ENCODE measurements around the gene HS1BP3.

HS1BP3 gene

GRCh38 chr2:20650877-20651730 is at the start of gene HS1BP3:
Gene HS1BP3, minus strand, starts transcription at chr2:20651098. Its CDS starts 35 bp downstream, at chr2:20651063.
- H3K4me1 ChIP-seq (ENCODE audit: control insufficient read depth in 1 of 2, insufficient read depth in 2 of 2, low read length in 2 of 2), result peaks cover 26 to 28% of the 10 kb centered on the region in 2 donors
- H3K9ac ChIP-seq (ENCODE audit: low read depth in 1 of 2, low read length in 2 of 2), result peak within 1 kb of the TSS; percentile 88 to 98

DNA sequence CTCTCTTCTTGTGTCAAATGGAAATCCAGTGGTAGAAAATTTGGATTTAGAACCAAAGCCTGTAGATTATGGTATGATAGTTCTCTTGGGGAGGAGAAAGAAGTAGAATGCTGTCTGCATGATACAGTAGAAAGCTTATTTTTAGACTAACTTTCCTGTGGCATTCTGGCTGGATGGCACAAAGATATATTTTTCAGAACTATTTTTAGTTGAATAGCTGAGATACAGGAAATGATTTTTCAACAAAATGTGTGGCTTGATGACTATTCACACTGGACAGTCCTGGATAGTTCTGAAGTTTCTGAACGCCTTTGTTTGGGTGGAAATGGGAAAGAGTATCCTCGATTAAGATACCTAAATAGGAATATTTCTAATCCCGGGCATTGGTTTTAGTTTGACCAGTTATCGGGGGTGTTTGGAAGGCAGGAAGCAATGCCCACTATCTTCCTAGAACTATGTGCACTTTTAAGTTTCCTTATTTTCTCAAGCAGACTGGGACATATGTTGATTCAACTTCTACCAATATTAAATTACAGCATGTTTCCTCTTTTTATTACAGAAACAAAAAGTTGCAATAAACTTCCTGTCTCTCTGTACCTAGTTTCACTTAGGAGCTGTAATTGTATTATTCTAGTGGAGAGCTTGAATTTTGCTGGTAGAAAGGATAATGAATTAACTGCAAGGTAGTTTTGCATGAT is 48.2 kb upstream of the HS1BP3 start:
- H3K4me1 ChIP-seq (ENCODE audit: control insufficient read depth in 1 of 2, insufficient read depth in 2 of 2, low read length in 2 of 2), result no peaks in the 10 kb centered on the region
- no peak overlapping the region for H3K27ac ChIP-seq (ENCODE audit: low read depth, low read length)
- H3K27me3 ChIP-seq (ENCODE audit: control insufficient read depth in 1 of 2, insufficient read depth in 2 of 2, low read length in 2 of 2), result no peaks in the 10 kb centered on the region
- peaks cover 0 to 10% of the 10 kb centered on the region in 2 donors for H3K36me3 ChIP-seq (ENCODE audit: control insufficient read depth in 1 of 2, insufficient read depth in 2 of 2, low read length in 2 of 2)
- H3K4me3 ChIP-seq (ENCODE audit: low read depth in 1 of 2, low read length in 2 of 2), result no peak overlapping the region
- no peak overlapping the region for H3K9ac ChIP-seq (ENCODE audit: low read depth in 1 of 2, low read length in 2 of 2)
- no peaks in the 10 kb centered on the region for H3K9me3 ChIP-seq (ENCODE audit: control insufficient read depth in 1 of 2, low read length in 2 of 2)

More at GRCh38 chr2:20650877-20651730, at the start of gene HS1BP3:
- Histone ChIP-seq H3K36me3 (ENCODE audit: control insufficient read depth in 1 of 2, insufficient read depth in 2 of 2, low read length in 2 of 2) (peaks cover 0 to 8% of the 10 kb centered on the region in 2 donors), H3K27me3 (ENCODE audit: control insufficient read depth in 1 of 2, insufficient read depth in 2 of 2, low read length in 2 of 2) (no peaks in the 10 kb centered on the region), H3K4me3 (ENCODE audit: low read depth in 1 of 2, low read length in 2 of 2) (peak within 1 kb of the TSS; percentile 89 to 93), H3K27ac (ENCODE audit: low read depth, low read length) (peak within 1 kb of the TSS; percentile 71), H3K9me3 (ENCODE audit: control insufficient read depth in 1 of 2, low read length in 2 of 2) (no peaks in the 10 kb centered on the region)

GRCh38 chr2:20697322-20697934 is 46.5 kb upstream of the HS1BP3 start:
- Histone ChIP-seq H3K27ac (ENCODE audit: low read depth, low read length) (no peak overlapping the region), H3K4me3 (ENCODE audit: low read depth in 1 of 2, low read length in 2 of 2) (no peak overlapping the region), H3K9ac (ENCODE audit: low read depth in 1 of 2, low read length in 2 of 2) (no peak overlapping the region), H3K4me1 (ENCODE audit: control insufficient read depth in 1 of 2, insufficient read depth in 2 of 2, low read length in 2 of 2) (no peaks in the 10 kb centered on the region), H3K9me3 (ENCODE audit: control insufficient read depth in 1 of 2, low read length in 2 of 2) (no peaks in the 10 kb centered on the region), H3K27me3 (ENCODE audit: control insufficient read depth in 1 of 2, insufficient read depth in 2 of 2, low read length in 2 of 2) (no peaks in the 10 kb centered on the region), H3K36me3 (ENCODE audit: control insufficient read depth in 1 of 2, insufficient read depth in 2 of 2, low read length in 2 of 2) (peaks cover 0 to 12% of the 10 kb centered on the region in 2 donors)

DNA sequence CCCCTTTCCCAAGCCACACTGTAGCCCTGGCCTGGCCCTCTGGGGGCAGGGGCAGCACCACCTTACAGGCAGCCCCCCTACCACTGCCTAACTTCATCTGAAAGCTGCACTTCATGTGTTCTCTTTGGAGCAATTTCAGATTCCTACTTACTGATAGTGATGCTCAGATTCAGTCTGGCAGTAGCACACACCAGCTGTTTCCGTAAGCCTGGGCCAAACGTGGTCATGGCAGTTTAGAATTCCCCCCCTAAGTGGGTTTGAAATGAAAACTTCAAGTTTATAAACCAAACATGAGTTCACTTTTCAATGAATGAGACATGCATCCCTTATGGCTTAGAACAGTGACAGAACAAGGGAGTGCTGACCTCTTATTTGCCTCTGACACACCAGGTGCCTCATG is 45.5 kb upstream of the HS1BP3 start:
- Histone ChIP-seq H3K4me3 (ENCODE audit: low read depth in 1 of 2, low read length in 2 of 2) (no peak overlapping the region), H3K9ac (ENCODE audit: low read depth in 1 of 2, low read length in 2 of 2) (no peak overlapping the region), H3K4me1 (ENCODE audit: control insufficient read depth in 1 of 2, insufficient read depth in 2 of 2, low read length in 2 of 2) (no peaks in the 10 kb centered on the region), H3K27ac (ENCODE audit: low read depth, low read length) (no peak overlapping the region), H3K36me3 (ENCODE audit: control insufficient read depth in 1 of 2, insufficient read depth in 2 of 2, low read length in 2 of 2) (peaks cover 0 to 12% of the 10 kb centered on the region in 2 donors), H3K27me3 (ENCODE audit: control insufficient read depth in 1 of 2, insufficient read depth in 2 of 2, low read length in 2 of 2) (no peaks in the 10 kb centered on the region), H3K9me3 (ENCODE audit: control insufficient read depth in 1 of 2, low read length in 2 of 2) (no peaks in the 10 kb centered on the region)

GRCh38 chr2:20693317-20693716 is 42.4 kb upstream of the HS1BP3 start:
- Histone ChIP-seq H3K27ac (ENCODE audit: low read depth, low read length) (no peak overlapping the region), H3K4me1 (ENCODE audit: control insufficient read depth in 1 of 2, insufficient read depth in 2 of 2, low read length in 2 of 2) (peaks cover 0 to 6% of the 10 kb centered on the region in 2 donors), H3K9ac (ENCODE audit: low read depth in 1 of 2, low read length in 2 of 2) (no peak overlapping the region), H3K4me3 (ENCODE audit: low read depth in 1 of 2, low read length in 2 of 2) (no peak overlapping the region), H3K27me3 (ENCODE audit: control insufficient read depth in 1 of 2, insufficient read depth in 2 of 2, low read length in 2 of 2) (no peaks in the 10 kb centered on the region), H3K9me3 (ENCODE audit: control insufficient read depth in 1 of 2, low read length in 2 of 2) (peaks cover 0 to 2% of the 10 kb centered on the region in 2 donors), H3K36me3 (ENCODE audit: control insufficient read depth in 1 of 2, insufficient read depth in 2 of 2, low read length in 2 of 2) (peaks cover under 1 to 22% of the 10 kb centered on the region in 2 donors)

- Histone ChIP-seq H3K27ac (ENCODE audit: low read depth, low read length) (no peak overlapping the region), H3K27me3 (ENCODE audit: control insufficient read depth in 1 of 2, insufficient read depth in 2 of 2, low read length in 2 of 2) (no peaks in the 10 kb centered on the region), H3K4me1 (ENCODE audit: control insufficient read depth in 1 of 2, insufficient read depth in 2 of 2, low read length in 2 of 2) (peaks cover 0 to 6% of the 10 kb centered on the region in 2 donors), H3K9me3 (ENCODE audit: control insufficient read depth in 1 of 2, low read length in 2 of 2) (peaks cover 0 to 2% of the 10 kb centered on the region in 2 donors), H3K4me3 (ENCODE audit: low read depth in 1 of 2, low read length in 2 of 2) (no peak overlapping the region), H3K9ac (ENCODE audit: low read depth in 1 of 2, low read length in 2 of 2) (no peak overlapping the region), H3K36me3 (ENCODE audit: control insufficient read depth in 1 of 2, insufficient read depth in 2 of 2, low read length in 2 of 2) (peaks cover 5 to 27% of the 10 kb centered on the region in 2 donors)
These were observed 41.2 kb upstream of the HS1BP3 start for GRCh38 chr2:20692081-20692480.

DNA sequence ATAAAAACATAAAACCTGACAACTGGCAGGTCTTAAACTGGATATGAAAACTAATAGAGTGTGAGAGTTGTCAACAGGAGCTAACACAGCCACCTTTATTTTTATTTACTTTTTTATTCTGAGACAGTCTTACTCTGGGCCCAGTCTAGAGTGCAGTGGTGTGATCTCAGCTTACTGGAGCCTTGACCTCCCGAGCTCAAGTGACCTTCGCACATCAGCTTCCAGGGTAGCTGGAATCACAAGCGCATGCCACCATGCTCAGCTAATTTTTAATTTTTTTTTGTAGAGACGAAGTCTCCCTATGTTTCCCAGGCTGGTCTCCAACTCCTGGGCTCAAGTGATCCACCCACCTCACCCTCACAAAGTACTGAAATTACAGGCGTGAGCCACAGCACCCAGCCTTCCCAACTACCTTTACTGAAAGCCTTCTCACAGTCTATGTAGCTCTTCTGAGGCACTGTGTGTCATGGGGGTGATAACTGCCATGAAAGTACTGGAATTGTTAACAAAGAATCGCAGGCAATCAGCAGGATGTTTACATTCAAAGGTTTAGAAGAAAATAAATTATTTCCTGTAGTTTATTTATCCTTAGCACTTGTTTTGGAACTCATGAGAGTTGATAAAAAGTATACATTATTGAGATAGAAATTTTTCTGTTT is 40.3 kb upstream of the HS1BP3 start:
- H3K27ac ChIP-seq (ENCODE audit: low read depth, low read length), result no peak overlapping the region
- H3K9me3 ChIP-seq (ENCODE audit: control insufficient read depth in 1 of 2, low read length in 2 of 2), result peaks cover 0 to 2% of the 10 kb centered on the region in 2 donors
- no peak overlapping the region for H3K9ac ChIP-seq (ENCODE audit: low read depth in 1 of 2, low read length in 2 of 2)
- no peak overlapping the region for H3K4me3 ChIP-seq (ENCODE audit: low read depth in 1 of 2, low read length in 2 of 2)
- peaks cover 13 to 33% of the 10 kb centered on the region in 2 donors for H3K36me3 ChIP-seq (ENCODE audit: control insufficient read depth in 1 of 2, insufficient read depth in 2 of 2, low read length in 2 of 2)
- no peaks in the 10 kb centered on the region for H3K27me3 ChIP-seq (ENCODE audit: control insufficient read depth in 1 of 2, insufficient read depth in 2 of 2, low read length in 2 of 2)
- peaks cover 0 to 6% of the 10 kb centered on the region in 2 donors for H3K4me1 ChIP-seq (ENCODE audit: control insufficient read depth in 1 of 2, insufficient read depth in 2 of 2, low read length in 2 of 2)

DNA sequence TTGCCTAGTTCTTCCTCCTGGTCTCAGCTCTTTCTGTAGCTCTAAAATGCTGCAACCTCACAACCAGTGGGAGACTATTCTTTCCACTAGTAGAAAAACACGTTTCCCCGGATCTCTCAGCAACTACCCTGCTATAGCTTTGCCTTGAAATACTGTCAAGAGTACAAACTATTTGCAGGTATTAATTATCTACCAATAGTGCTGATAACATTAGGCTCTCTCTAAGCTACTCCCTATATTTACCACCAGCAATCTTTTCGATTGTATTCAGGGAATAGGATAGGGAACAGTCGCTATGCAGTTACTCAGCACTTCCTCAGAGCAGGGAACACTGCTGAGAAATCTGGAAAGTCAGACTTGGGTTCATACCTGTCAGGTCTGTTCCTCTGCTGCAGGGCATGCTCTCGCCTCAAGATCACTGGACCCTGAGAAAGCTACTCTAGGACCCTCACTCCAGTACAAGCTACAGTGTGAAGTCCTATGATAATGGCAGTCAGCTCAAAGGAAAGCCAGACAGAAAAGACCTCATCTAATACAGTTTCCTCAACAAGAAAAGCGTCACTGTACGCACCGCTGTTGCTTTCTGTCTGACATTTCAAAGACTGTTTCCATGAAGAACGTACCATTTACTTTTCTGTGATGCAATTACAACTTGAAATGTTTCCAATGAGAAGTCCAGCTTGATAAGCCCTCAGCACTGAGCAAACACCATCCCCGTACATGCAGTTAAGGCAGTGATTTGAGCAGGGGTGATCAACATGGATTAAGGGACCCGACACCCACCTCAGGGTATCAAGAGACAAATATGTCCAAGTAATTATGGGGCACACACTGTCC is 38.7 kb upstream of the HS1BP3 start:
- H3K9me3 ChIP-seq (ENCODE audit: control insufficient read depth in 1 of 2, low read length in 2 of 2), result peaks cover 0 to 2% of the 10 kb centered on the region in 2 donors
- H3K27ac ChIP-seq (ENCODE audit: low read depth, low read length), result no peak overlapping the region
- no peak overlapping the region for H3K4me3 ChIP-seq (ENCODE audit: low read depth in 1 of 2, low read length in 2 of 2)
- peaks cover 24 to 45% of the 10 kb centered on the region in 2 donors for H3K36me3 ChIP-seq (ENCODE audit: control insufficient read depth in 1 of 2, insufficient read depth in 2 of 2, low read length in 2 of 2)
- H3K4me1 ChIP-seq (ENCODE audit: control insufficient read depth in 1 of 2, insufficient read depth in 2 of 2, low read length in 2 of 2), result peaks cover 0 to 6% of the 10 kb centered on the region in 2 donors
- H3K27me3 ChIP-seq (ENCODE audit: control insufficient read depth in 1 of 2, insufficient read depth in 2 of 2, low read length in 2 of 2), result no peaks in the 10 kb centered on the region
- H3K9ac ChIP-seq (ENCODE audit: low read depth in 1 of 2, low read length in 2 of 2), result no peak overlapping the region

DNA sequence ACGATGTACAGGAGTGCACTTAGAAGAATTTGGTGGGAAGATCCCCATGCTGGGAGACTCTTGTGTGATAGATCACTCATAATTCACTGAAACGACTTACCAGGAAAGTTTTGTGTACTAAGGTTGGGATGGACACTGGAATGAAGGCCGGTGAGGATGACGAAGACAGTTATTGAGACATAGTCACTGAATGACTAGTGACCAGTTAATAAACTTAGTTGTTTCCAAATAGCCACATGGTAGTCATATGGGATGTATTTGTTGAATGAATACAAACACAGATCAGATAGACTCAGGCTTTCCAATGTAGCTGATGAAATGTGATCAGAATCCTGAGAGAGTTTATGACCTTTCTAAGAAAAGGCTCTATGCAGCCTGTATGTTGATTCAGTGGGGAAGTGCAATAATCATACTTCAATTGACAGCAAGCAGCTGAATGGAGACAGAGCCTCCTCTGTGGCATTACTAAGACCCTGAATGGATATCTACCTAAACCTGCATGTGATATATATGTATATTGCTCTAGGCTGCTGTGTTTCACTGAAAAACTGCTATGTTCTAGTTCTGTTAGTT is 36.4 kb upstream of the HS1BP3 start:
- no peak overlapping the region for H3K27ac ChIP-seq (ENCODE audit: low read depth, low read length)
- H3K27me3 ChIP-seq (ENCODE audit: control insufficient read depth in 1 of 2, insufficient read depth in 2 of 2, low read length in 2 of 2), result no peaks in the 10 kb centered on the region
- peaks cover 26 to 48% of the 10 kb centered on the region in 2 donors for H3K36me3 ChIP-seq (ENCODE audit: control insufficient read depth in 1 of 2, insufficient read depth in 2 of 2, low read length in 2 of 2)
- H3K9ac ChIP-seq (ENCODE audit: low read depth in 1 of 2, low read length in 2 of 2), result no peak overlapping the region
- peaks cover 0 to 6% of the 10 kb centered on the region in 2 donors for H3K4me1 ChIP-seq (ENCODE audit: control insufficient read depth in 1 of 2, insufficient read depth in 2 of 2, low read length in 2 of 2)
- H3K9me3 ChIP-seq (ENCODE audit: control insufficient read depth in 1 of 2, low read length in 2 of 2), result peaks cover 0 to 2% of the 10 kb centered on the region in 2 donors
- H3K4me3 ChIP-seq (ENCODE audit: low read depth in 1 of 2, low read length in 2 of 2), result no peak overlapping the region

Measured in duodenal mucosa (tissue), 2 donors.